Measurements from ENCODE around the gene HRCT1. TPM values are rescaled to one million over a fixed set of nuclear protein-coding genes. Genes with fewer than 3 reads are reported as not detected.

HRCT1 gene
- total and polyA plus RNA-seq, 11 donors: 0.97 to 9.5 (median 4.4) TPM

DNA sequence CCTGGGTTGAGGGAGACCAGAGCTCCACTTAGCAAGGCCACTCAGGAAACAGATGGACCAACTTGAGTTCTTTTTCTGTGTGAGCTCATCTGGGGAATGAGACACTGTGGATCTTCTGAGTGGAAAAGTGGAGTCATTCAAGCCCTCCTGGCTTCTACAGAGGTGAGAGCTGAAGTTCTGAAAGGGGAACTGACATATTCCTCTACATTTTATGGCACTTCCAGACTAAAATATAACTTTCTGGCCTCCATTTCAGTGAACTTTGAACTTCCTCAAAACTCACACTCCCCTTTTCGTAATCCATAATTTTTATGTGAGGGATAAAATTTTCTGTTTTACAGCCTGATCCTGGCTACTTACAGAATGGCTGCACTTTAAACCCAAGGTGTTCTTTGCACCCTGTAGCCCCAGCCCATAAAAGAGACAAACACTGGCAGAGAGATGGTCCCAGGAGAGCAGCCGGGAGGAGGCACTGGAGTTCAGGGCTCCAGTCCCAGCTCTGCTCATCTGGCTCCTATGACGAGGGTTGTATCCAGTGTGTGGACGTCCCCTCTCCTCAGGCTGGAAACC lies 14.1 kb downstream of the HRCT1 start:
- H3K27me3 ChIP-seq: no peaks in the 10 kb centered on the region
- H3K27ac ChIP-seq: peak overlapping the region; percentile 65 to 93 (median 83)
- H3K4me3 ChIP-seq: no peak overlapping the region
- DNase-seq (no peak), ATAC-seq (peak in 2 of 4 donors; percentile 15 to 42)
- no peaks in the 10 kb centered on the region for H3K9me3 ChIP-seq
- WGBS, 4 donors: 52 to 67% (median 59%) methylated on average over 4 of the region's 4 CpGs
- TF ChIP-seq POLR2A (IDR thresholded peaks at IDR 0.05): no peak
- TF ChIP-seq, protein P1, sequence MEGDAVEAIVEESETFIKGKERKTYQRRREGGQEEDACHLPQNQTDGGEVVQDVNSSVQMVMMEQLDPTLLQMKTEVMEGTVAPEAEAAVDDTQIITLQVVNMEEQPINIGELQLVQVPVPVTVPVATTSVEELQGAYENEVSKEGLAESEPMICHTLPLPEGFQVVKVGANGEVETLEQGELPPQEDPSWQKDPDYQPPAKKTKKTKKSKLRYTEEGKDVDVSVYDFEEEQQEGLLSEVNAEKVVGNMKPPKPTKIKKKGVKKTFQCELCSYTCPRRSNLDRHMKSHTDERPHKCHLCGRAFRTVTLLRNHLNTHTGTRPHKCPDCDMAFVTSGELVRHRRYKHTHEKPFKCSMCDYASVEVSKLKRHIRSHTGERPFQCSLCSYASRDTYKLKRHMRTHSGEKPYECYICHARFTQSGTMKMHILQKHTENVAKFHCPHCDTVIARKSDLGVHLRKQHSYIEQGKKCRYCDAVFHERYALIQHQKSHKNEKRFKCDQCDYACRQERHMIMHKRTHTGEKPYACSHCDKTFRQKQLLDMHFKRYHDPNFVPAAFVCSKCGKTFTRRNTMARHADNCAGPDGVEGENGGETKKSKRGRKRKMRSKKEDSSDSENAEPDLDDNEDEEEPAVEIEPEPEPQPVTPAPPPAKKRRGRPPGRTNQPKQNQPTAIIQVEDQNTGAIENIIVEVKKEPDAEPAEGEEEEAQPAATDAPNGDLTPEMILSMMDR (IDR thresholded peaks at IDR 0.05): no peak
- peaks cover 15 to 69% (median 51%) of the 10 kb centered on the region in 12 donors for H3K4me1 ChIP-seq
- intact Hi-C loops (cut with DNase I): no loop called here
- H3K36me3 ChIP-seq: no peaks in the 10 kb centered on the region

GRCh38 chr9:35923598-35923926 lies 17.6 kb downstream of the HRCT1 start:
- H3K4me3 ChIP-seq: no peak overlapping the region

DNA sequence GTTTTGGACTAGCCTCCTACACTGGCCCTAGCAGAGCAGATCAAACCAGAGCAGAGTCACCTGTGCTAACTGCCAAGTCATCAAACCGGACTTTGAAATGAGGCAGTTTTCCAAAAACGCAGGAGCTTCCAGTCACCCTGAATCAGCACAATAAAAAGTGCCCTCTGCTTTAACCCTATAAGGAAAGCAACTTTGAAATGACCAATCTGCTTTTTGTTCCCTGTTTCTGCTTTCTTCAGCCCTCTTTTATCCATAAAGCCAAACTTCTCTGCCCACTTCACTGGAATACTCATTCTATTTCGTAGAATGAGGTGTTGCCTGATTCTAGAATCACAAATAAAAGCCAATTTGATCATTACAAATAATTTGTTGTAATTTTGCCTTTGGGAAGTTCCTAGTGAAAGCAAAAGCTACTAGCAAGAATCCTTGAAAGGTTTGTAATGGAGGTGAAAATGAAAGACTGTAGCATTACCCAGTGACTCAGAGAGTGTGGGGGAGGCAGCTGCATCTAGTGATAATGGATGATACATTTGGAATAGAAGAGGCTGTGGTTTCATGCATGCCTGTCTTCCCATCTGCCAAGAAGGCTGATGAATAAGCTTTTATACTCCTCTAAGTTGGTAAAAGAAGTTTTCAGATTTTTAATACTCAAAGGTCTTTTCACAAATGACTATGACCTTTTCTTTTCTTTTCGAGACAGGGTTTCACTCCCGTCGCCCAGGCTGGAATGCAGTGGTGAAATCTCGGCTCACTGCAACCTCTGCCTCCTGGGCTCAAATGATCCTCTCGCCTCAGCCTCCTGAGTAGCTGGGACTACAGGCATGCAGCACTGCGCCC lies 18.1 kb downstream of the HRCT1 start:
- Histone ChIP-seq H3K27ac (peak overlapping the region; percentile 2 to 74 (median 59)), H3K27me3 (no peaks in the 10 kb centered on the region), H3K4me3 (no peak overlapping the region), H3K9me3 (no peaks in the 10 kb centered on the region), H3K4me1 (peaks cover 0 to 38% (median 29%) of the 10 kb centered on the region in 12 donors), H3K36me3 (no peaks in the 10 kb centered on the region)
- peak in 1 of 5 donors; percentile 51 for DNase-seq
- 67 to 76% (median 72%) methylated on average over 9 of the region's 9 CpGs for WGBS, 4 donors
- ATAC-seq: peak; percentile 15 to 86 (median 69)
- intact Hi-C loops (cut with DNase I): no loop called here
- TF ChIP-seq, protein P1 (IDR thresholded peaks at IDR 0.05): no peak
- no peak for TF ChIP-seq POLR2A (IDR thresholded peaks at IDR 0.05)

More at GRCh38 chr9:35923598-35923926, 17.6 kb downstream of the HRCT1 start:
- ATAC-seq (no peak), DNase-seq (no peak)
- H3K9me3 ChIP-seq: no peaks in the 10 kb centered on the region
- peaks cover 4 to 44% (median 34%) of the 10 kb centered on the region in 12 donors for H3K4me1 ChIP-seq
- H3K36me3 ChIP-seq: no peaks in the 10 kb centered on the region
- TF ChIP-seq, protein P1 (IDR thresholded peaks at IDR 0.05): no peak
- no peak for TF ChIP-seq POLR2A (IDR thresholded peaks at IDR 0.05)
- H3K27me3 ChIP-seq: no peaks in the 10 kb centered on the region
- 89 to 97% (median 95%) methylated on average over 1 of the region's 1 CpG for WGBS, 4 donors
- H3K27ac ChIP-seq: peak overlapping the region in 10 of 12 donors; percentile 2 to 74 (median 64)
- intact Hi-C loops (cut with DNase I): no loop called here

Data from heart left ventricle (tissue), 16 donors.